ENCODE results near the gene GLI3.

The GLI3 gene

GRCh38 chr7:42074076-42074475 lies 162.9 kb downstream of the GLI3 start:
- TF ChIP-seq CTCF (IDR thresholded peaks at IDR 0.05), result no peak
- no peak overlapping the region for H3K4me3 ChIP-seq
- H3K27ac ChIP-seq, result no peak overlapping the region
- no peak for DNase-seq (ENCODE audit: low spot score)

GRCh38 chr7:42071372-42072261 lies 165.4 kb downstream of the GLI3 start:
- DNase-seq (ENCODE audit: low spot score), result no peak
- Histone ChIP-seq H3K27ac (no peak overlapping the region), H3K4me3 (no peak overlapping the region)
- TF ChIP-seq CTCF (IDR thresholded peaks at IDR 0.05), result no peak

GRCh38 chr7:42070068-42070467 lies 166.9 kb downstream of the GLI3 start:
- no peak for DNase-seq (ENCODE audit: low spot score)
- H3K27ac ChIP-seq, result no peak overlapping the region
- TF ChIP-seq CTCF (IDR thresholded peaks at IDR 0.05), result no peak

GRCh38 chr7:42069590-42069989 lies 167.4 kb downstream of the GLI3 start:
- TF ChIP-seq CTCF (IDR thresholded peaks at IDR 0.05), result no peak
- Histone ChIP-seq H3K4me3 (no peak overlapping the region), H3K27ac (no peak overlapping the region)
- DNase-seq (ENCODE audit: low spot score), result no peak

More at GRCh38 chr7:42070068-42070467, 166.9 kb downstream of the GLI3 start:
- no peak overlapping the region for H3K4me3 ChIP-seq

- no peak for DNase-seq (ENCODE audit: low spot score)
- no peak for TF ChIP-seq CTCF (IDR thresholded peaks at IDR 0.05)
- no peak overlapping the region for H3K27ac ChIP-seq
- no peak overlapping the region for H3K4me3 ChIP-seq
These were observed 168.3 kb downstream of the GLI3 start for GRCh38 chr7:42068554-42069280.

- DNase-seq (ENCODE audit: low spot score), result no peak
- Histone ChIP-seq H3K27ac (no peak overlapping the region), H3K4me3 (no peak overlapping the region)
- TF ChIP-seq CTCF (IDR thresholded peaks at IDR 0.05), result no peak
These were observed 171.1 kb downstream of the GLI3 start for GRCh38 chr7:42065942-42066341.

Measured in coronary artery (tissue), 2 donors.